ENCODE results near the gene RFESD.

Gene RFESD

GRCh38 chr5:95619514-95620029, 27.0 kb upstream of the RFESD start:
- Histone ChIP-seq H3K27ac (ENCODE audit: low read depth, low read length) (no peak overlapping the region), H3K9me3 (ENCODE audit: insufficient read depth, low read depth, low read length) (peaks cover 2% of the 10 kb centered on the region), H3K4me1 (ENCODE audit: control insufficient read depth in 1 of 2, insufficient read depth in 2 of 2, low read length in 2 of 2) (peaks cover 7 to 18% of the 10 kb centered on the region in 2 experiments), H3K14ac (ENCODE audit: low read length) (no peak overlapping the region), H2AK5ac (ENCODE audit: low read length) (no peak overlapping the region), H3K36me3 (ENCODE audit: control insufficient read depth in 1 of 2, insufficient read depth in 2 of 2, low read length in 2 of 2) (no peaks in the 10 kb centered on the region), H2BK5ac (ENCODE audit: low read depth, low read length, poor library complexity) (no peak overlapping the region), H3K79me1 (ENCODE audit: low read length) (no peaks in the 10 kb centered on the region), H3K9ac (ENCODE audit: low read length) (no peak overlapping the region), H3K23ac (ENCODE audit: low read length) (no peak overlapping the region), H3K4ac (ENCODE audit: low read depth, low read length) (no peak overlapping the region), H3K79me2 (ENCODE audit: control insufficient read depth, insufficient read depth, low read length, poor library complexity) (no peaks in the 10 kb centered on the region), H3K4me2 (ENCODE audit: low read length) (peak overlapping the region; percentile 96), H4K91ac (ENCODE audit: low read depth, low read length) (no peak overlapping the region), H3K27me3 (ENCODE audit: insufficient read depth, low read length) (peaks cover 33% of the 10 kb centered on the region), H4K8ac (ENCODE audit: low read depth, low read length) (no peak overlapping the region), H3K4me3 (ENCODE audit: low read depth, low read length) (no peak overlapping the region), H2AFZ (ENCODE audit: insufficient read depth, low read length, poor library complexity) (peak overlapping the region; percentile 56), H3K18ac (ENCODE audit: low read length) (no peak overlapping the region), H2BK12ac (ENCODE audit: low read length) (no peak overlapping the region), H2BK120ac (ENCODE audit: insufficient read depth, low read length, poor library complexity) (no peak overlapping the region), H4K12ac (ENCODE audit: low read depth, low read length) (no peak overlapping the region)
- no peak for DNase-seq
- no CpG with 5 or more reads among the region's 19 CpGs for WGBS (ENCODE audit: extremely low coverage, insufficient coverage, insufficient read length)

GRCh38 chr5:95620030-95620869, 26.3 kb upstream of the RFESD start, which contains the start of gene GPR150:
Gene GPR150 (plus strand): TSS chr5:95620087. CDS start chr5:95620276, 189 bp downstream.
- no peak within 1 kb of the TSS for H3K4ac ChIP-seq (ENCODE audit: low read depth, low read length)
- no peak within 1 kb of the TSS for H3K23ac ChIP-seq (ENCODE audit: low read length)
- no peak within 1 kb of the TSS for H3K27ac ChIP-seq (ENCODE audit: low read depth, low read length)
- DNase-seq, result peak; percentile 62 to 71
- H3K79me2 ChIP-seq (ENCODE audit: control insufficient read depth, insufficient read depth, low read length, poor library complexity), result no peaks in the 10 kb centered on the region
- no peaks in the 10 kb centered on the region for H3K79me1 ChIP-seq (ENCODE audit: low read length)
- no peaks in the 10 kb centered on the region for H3K36me3 ChIP-seq (ENCODE audit: control insufficient read depth in 1 of 2, insufficient read depth in 2 of 2, low read length in 2 of 2)
- H2BK5ac ChIP-seq (ENCODE audit: low read depth, low read length, poor library complexity), result no peak within 1 kb of the TSS
- H2BK12ac ChIP-seq (ENCODE audit: low read length), result no peak within 1 kb of the TSS
- no peak within 1 kb of the TSS for H2BK120ac ChIP-seq (ENCODE audit: insufficient read depth, low read length, poor library complexity)
- WGBS (ENCODE audit: extremely low coverage, insufficient coverage, insufficient read length), result no CpG with 5 or more reads among the region's 85 CpGs
- H4K91ac ChIP-seq (ENCODE audit: low read depth, low read length), result no peak within 1 kb of the TSS
- H3K4me3 ChIP-seq (ENCODE audit: low read depth, low read length), result peak within 1 kb of the TSS; percentile 72
- peak within 1 kb of the TSS; percentile 6 for H3K18ac ChIP-seq (ENCODE audit: low read length)
- H3K4me2 ChIP-seq (ENCODE audit: low read length), result peak within 1 kb of the TSS; percentile 96
- no peak within 1 kb of the TSS for H4K8ac ChIP-seq (ENCODE audit: low read depth, low read length)
- H4K12ac ChIP-seq (ENCODE audit: low read depth, low read length), result no peak within 1 kb of the TSS
- H2AFZ ChIP-seq (ENCODE audit: insufficient read depth, low read length, poor library complexity), result peak within 1 kb of the TSS; percentile 56
- H3K14ac ChIP-seq (ENCODE audit: low read length), result peak within 1 kb of the TSS; percentile 26
- peaks cover 2% of the 10 kb centered on the region for H3K9me3 ChIP-seq (ENCODE audit: insufficient read depth, low read depth, low read length)
- no peak within 1 kb of the TSS for H2AK5ac ChIP-seq (ENCODE audit: low read length)
- peaks cover 33% of the 10 kb centered on the region for H3K27me3 ChIP-seq (ENCODE audit: insufficient read depth, low read length)
- peaks cover 7 to 18% of the 10 kb centered on the region in 2 experiments for H3K4me1 ChIP-seq (ENCODE audit: control insufficient read depth in 1 of 2, insufficient read depth in 2 of 2, low read length in 2 of 2)
- H3K9ac ChIP-seq (ENCODE audit: low read length), result no peak within 1 kb of the TSS

GRCh38 chr5:95620870-95621838, 25.4 kb upstream of the RFESD start:
- Histone ChIP-seq H2BK12ac (ENCODE audit: low read length) (no peak overlapping the region), H3K4me1 (ENCODE audit: control insufficient read depth in 1 of 2, insufficient read depth in 2 of 2, low read length in 2 of 2) (peaks cover 7 to 18% of the 10 kb centered on the region in 2 experiments), H4K12ac (ENCODE audit: low read depth, low read length) (no peak overlapping the region), H3K9me3 (ENCODE audit: insufficient read depth, low read depth, low read length) (peaks cover 2% of the 10 kb centered on the region), H3K9ac (ENCODE audit: low read length) (no peak overlapping the region), H3K4me3 (ENCODE audit: low read depth, low read length) (peak overlapping the region; percentile 72), H3K79me2 (ENCODE audit: control insufficient read depth, insufficient read depth, low read length, poor library complexity) (no peaks in the 10 kb centered on the region), H3K79me1 (ENCODE audit: low read length) (no peaks in the 10 kb centered on the region), H2BK5ac (ENCODE audit: low read depth, low read length, poor library complexity) (no peak overlapping the region), H2BK120ac (ENCODE audit: insufficient read depth, low read length, poor library complexity) (no peak overlapping the region), H3K23ac (ENCODE audit: low read length) (no peak overlapping the region), H4K8ac (ENCODE audit: low read depth, low read length) (no peak overlapping the region), H3K18ac (ENCODE audit: low read length) (peak overlapping the region; percentile 6), H3K27me3 (ENCODE audit: insufficient read depth, low read length) (peaks cover 33% of the 10 kb centered on the region), H3K14ac (ENCODE audit: low read length) (peak overlapping the region; percentile 26), H2AFZ (ENCODE audit: insufficient read depth, low read length, poor library complexity) (peak overlapping the region; percentile 14), H4K91ac (ENCODE audit: low read depth, low read length) (no peak overlapping the region), H2AK5ac (ENCODE audit: low read length) (no peak overlapping the region), H3K4me2 (ENCODE audit: low read length) (peak overlapping the region; percentile 96), H3K4ac (ENCODE audit: low read depth, low read length) (no peak overlapping the region), H3K36me3 (ENCODE audit: control insufficient read depth in 1 of 2, insufficient read depth in 2 of 2, low read length in 2 of 2) (no peaks in the 10 kb centered on the region), H3K27ac (ENCODE audit: low read depth, low read length) (no peak overlapping the region)
- WGBS (ENCODE audit: extremely low coverage, insufficient coverage, insufficient read length), result no CpG with 5 or more reads among the region's 92 CpGs
- DNase-seq, result peak; percentile 34 to 61

All from trophoblast cell (in vitro differentiated cells and primary cell).